DOHH2 (cell line): ENCODE results near the gene FAM193A.

Source experiments
- EZH2phosphoT487 ChIP-seq: fragments of 200-600 bp; sonication (generic); IDR thresholded peaks from 2 replicates; pipeline ENCODE4 v1.6.1; 2017; ENCODE audit warnings: borderline replicate concordance, mild to moderate bottlenecking, antibody characterized with exemption, low read length, moderate library complexity, mixed read lengths
- TF ChIP-seq, protein P1 (sequence below): fragments of 200-600 bp; sonication (generic); IDR thresholded peaks from one replicate; pipeline ENCODE4 v1.5.1; 2014; ENCODE audit warnings: antibody characterized with exemption, mild to moderate bottlenecking, low read depth, low read length; ENCODE audit not compliant: poor library complexity, severe bottlenecking

DNA sequence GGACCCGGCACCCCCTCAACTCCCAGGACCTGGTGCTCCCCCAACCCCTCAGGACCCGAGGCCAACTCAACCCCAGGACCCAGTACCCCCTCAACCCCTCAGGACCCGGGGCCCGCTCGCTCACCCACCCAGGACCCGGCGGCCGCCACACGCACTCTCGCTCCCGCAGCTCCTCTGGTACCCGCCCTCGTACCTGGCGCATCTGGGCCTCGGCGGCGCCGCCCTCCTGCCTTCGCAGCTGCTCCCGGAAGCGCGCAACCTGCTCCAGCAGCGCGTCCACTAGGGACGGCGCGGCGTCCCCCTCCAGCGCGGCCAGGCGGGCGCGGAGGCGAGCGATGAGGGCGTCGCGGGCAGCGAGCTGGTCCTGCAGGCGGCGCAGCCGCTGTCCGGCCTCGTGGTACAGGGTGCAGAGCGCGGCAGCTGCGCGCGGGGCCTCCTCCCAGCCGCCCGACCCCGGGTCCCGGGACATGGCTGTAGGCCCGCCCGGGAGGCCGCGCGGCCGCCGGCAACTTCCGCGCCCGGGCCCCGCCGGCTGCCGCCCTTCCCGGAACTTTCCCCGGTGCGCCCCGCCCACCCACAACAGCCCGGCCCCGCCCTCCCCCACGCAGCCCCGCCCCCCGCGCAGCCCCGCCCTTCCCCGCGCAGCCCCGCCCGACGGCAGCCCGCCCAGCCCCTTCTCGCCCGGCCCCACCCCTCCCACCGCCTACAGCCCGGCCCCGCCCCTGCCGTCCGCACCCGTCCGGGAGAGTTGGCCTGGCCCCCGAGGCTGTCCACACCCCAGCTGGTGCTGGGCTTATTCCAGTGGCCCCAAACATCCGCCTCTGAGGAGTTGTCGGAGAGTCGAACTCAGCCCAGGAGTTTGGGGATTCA, 219.6 kb downstream of the FAM193A start, which contains the start of gene TNIP2:
- TF ChIP-seq, protein P1, sequence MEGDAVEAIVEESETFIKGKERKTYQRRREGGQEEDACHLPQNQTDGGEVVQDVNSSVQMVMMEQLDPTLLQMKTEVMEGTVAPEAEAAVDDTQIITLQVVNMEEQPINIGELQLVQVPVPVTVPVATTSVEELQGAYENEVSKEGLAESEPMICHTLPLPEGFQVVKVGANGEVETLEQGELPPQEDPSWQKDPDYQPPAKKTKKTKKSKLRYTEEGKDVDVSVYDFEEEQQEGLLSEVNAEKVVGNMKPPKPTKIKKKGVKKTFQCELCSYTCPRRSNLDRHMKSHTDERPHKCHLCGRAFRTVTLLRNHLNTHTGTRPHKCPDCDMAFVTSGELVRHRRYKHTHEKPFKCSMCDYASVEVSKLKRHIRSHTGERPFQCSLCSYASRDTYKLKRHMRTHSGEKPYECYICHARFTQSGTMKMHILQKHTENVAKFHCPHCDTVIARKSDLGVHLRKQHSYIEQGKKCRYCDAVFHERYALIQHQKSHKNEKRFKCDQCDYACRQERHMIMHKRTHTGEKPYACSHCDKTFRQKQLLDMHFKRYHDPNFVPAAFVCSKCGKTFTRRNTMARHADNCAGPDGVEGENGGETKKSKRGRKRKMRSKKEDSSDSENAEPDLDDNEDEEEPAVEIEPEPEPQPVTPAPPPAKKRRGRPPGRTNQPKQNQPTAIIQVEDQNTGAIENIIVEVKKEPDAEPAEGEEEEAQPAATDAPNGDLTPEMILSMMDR = no peak
- TF ChIP-seq EZH2phosphoT487 = no peak
